Posterior vena cava (tissue), 2 donors: ENCODE data around the gene MYOCD. TPM values are rescaled to one million over a fixed set of nuclear protein-coding genes. Genes with fewer than 3 reads are reported as not detected.

ENCODE experiments used
- DNase-seq: peaks from one replicate; pipeline ENCODE4 v3.0.0-alpha.2; 2020; ENCODE audit warnings: low spot score
- intact Hi-C, 2 donors: fragments of 100-400 bp; cut with DNase I; formaldehyde crosslinking; loops; one replicate each; pipeline versions ENCODE4 v1.14.1 to v1.14.2; 2022 to 2023
- total RNA-seq, 2 donors: library from RNA; stranded (reverse); fragmentation: NEBNext Ultra II Directional; extraction: Animal tissue kit (Norgen Biotek cat#: 25700); gene quantifications; one replicate each; pipeline ENCODE4 v1.2.1, GENCODE V29; 2021
- donor health status: DM: yes; HTN: yes; CAD: no.
- donor health status: DM: yes; HTN: yes; CAD: no.

The MYOCD gene
- total RNA-seq, 2 donors from 2014 or later, result 91.8 to 197 TPM

DNA sequence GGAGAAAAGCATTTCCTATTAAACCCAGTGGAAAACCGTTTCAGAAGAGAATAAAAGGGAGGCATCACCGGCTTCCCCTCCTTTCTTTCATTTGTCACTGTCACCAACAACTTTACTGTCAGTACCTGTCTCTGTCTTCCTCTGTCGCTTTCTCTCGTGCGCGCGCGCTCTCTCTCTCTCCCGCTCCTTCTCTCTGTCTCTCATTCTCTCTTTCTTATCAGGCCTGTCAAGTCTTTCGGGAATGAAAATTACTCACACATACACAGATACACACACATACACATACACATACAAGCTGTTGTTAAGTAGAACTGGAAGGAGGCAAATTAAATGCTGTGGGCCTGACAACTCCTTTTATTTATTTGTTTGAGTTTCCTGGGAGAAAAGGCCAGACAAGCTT, 17.6 kb downstream of the MYOCD start:
- no peak for DNase-seq
- intact Hi-C loops, result no loop called here

DNA sequence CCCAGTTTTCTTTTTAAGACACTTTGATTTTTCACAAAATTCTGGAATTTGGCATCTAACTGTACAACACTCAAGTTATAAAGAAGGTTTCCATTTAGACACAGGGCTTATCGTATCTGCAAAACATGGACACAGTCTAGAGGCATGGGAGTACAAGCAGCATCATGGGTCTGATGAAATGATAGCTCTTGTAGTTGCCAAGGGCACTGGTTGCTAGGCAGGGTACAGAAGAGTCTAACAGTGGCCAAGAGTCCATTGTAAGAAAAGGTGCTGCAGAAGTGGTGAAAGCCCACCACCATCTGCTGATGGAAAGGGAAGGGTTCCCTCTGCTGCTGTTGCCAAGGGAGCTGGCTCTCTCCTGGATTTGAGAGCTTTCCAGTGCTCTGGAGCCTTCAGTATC, 20.8 kb downstream of the MYOCD start:
- intact Hi-C loops, result no loop called here
- DNase-seq, result no peak

DNA sequence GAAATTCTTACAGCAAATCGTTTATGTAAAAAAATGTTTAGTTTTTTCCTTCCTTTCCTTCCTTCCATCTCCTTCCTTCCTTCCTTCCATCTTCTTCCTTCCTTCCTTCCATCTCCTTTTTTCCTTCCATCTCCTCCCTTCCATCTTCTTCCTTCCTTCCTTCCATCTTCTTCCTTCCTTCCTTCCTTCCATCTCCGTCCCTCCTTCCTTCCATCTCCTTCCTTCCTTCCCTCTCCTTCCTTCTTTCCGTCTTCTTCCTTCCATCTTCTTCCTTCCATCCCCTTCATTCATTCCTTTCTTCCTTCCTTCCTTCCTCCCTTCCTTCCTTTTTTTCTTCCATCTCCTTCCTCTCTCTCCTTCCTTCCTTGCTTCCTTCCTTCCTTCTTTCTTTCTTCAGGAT, 22.7 kb downstream of the MYOCD start:
- no peak for DNase-seq
- intact Hi-C loops, result no loop called here

DNA sequence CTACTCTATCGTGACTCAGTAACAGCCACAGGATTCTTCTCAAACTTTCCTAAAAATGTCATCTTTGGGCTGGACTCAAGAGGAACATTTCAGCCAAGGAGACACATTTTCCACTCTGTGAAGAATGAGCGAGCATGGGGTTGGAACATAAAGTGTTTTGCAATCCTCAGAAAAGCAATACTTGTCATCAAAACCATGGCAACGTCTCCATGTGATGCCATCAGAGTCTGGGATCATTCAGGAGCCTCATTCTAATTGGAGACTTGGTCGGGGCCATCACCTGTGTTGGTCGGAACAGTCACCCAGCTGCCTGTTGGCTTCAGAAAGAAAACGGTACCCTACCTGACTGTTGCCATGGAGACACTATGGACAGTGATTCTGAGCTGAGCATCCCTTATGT, 25.5 kb downstream of the MYOCD start:
- intact Hi-C loops, result no loop called here
- peak; percentile 80 for DNase-seq

DNA sequence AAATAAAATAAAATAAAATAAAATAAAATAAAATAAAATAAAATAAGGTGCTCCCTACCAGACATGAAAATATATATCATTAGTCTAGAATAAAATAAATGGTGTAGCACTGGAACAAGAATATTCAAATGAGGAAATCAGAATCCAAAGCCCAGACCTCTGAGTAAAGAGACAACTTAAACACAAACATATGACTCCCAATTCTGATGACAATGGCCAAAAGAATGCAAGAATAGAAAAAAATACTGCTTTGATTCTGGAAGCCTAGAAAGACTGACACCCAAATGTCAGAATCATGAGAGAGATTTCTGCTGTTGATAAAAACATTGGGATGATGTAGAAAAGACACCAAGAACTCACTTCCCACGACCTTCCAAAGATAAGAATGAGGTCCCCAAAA, 27.9 kb downstream of the MYOCD start:
- no peak for DNase-seq
- intact Hi-C loops, result no loop called here

DNA sequence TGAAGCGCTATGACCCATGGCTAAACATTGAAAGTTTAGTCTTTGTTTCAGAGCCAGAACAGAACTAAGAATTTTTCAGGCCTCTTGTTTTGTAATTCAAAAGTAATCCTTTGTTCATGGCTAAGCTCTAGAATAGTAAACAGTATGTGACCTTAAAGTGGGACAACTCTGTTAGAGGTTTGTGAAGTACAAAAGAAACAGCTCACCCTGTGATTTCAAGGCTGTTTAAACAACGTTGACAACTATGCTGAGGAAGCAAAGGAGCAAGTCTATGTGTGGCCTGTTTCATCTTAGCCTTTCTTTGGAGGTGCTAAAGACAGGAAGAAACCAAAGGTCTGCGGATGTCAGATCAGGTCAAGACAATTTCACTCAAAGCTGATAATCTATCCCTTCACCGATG, 40.4 kb downstream of the MYOCD start:
- intact Hi-C loops, result no loop called here
- no peak for DNase-seq

DNA sequence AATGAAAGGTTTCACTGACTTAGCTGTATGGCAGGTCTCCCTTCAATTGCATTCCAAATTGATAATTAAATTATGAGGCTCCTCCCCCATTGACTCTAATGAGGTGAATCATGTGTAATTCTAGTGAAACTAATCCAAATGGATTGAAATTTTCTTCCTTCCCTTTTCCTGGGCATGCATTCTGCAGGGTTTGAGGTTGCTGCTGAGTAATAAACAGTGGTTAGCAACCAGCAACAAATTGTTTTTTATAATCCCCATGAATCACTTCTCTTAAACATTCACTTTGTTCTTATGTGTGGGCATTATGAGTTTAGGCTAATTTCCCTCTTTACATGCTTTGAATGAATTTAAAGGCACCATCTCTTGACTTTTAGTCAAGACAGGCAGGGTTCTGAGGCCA, 43.4 kb downstream of the MYOCD start:
- DNase-seq, result no peak
- intact Hi-C loops, result no loop called here

DNA sequence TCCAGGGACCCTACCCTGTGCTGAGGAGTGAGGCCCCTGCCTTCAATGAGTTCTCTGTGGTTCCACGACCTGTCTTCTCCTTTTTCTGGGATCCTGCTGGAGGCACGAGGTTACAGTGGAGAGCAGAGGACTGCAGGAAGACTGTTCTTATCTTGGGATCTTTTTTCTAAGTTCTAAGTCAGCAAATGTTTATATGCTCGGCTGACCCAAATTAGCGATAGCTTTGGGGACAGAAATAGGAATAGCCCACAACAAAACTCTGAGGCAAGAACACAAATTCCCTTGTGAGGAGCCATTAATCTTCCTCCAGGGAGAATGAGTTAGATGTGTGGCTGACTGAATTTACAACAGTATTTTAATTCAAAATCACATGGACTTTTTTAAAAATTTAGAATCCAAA, 46.7 kb downstream of the MYOCD start:
- intact Hi-C loops, result no loop called here

DNA sequence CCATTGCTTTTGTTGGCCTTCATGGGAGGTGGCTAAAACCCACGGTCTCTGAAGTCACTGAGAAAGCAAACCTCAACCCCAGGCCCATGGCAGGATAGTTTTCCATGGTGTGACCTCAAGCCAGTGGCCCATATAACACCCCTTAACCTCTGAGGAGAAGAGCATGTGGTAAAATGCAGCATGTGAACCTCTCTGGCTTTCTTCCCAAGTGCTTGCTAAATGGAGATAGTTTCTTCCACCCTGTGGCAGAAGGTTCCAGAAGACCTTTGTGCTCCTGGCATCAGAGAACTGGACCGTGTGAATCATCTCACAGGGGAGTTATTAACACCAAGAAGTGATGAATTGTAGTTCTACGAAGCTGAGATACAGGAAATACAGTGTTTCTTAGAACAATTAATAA, 47.3 kb downstream of the MYOCD start:
- intact Hi-C loops, result no loop called here
- no peak for DNase-seq

More for the DNA sequence above, 46.7 kb downstream of the MYOCD start:
- DNase-seq, result no peak

DNA sequence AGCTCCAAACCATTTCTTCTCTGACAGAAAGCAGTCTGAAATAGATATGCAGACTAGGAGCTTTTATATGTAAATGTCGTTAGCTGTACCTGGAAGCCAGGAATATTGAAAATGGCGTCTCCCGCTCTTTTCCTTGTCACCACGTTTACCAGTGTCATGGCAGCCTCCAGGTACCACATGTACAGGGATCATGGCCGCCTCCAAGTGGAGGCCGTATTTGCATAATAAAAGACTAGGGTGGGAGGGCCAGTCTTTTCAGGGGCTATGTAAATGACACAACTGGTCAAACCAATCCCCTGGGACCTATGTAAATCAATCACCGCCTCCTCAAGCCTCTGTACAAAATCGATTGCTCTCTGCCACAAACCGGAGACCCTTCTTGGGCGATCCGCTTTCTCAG, 54.3 kb downstream of the MYOCD start:
- DNase-seq, result no peak
- intact Hi-C loops, result no loop called here

DNA sequence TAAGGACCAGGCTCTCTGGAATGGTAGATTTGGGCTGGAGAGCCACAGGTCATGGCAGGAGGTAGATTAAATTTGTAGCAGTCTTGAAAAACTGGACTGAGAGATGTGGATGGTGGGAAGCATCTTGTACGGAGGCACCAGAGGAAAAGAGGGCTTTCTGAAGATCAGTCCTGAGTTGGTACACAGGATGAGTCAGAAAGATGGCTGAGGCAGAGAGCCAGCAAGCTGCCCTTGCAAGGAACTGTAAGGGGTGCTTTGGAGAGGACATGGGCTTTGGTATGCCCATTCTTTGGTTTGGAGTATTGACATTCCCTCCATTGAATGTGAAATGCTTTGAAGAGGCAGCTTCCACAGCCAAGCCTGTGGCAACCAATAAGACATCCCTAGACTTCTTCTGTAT, 55.9 kb downstream of the MYOCD start:
- DNase-seq, result no peak
- intact Hi-C loops, result no loop called here

DNA sequence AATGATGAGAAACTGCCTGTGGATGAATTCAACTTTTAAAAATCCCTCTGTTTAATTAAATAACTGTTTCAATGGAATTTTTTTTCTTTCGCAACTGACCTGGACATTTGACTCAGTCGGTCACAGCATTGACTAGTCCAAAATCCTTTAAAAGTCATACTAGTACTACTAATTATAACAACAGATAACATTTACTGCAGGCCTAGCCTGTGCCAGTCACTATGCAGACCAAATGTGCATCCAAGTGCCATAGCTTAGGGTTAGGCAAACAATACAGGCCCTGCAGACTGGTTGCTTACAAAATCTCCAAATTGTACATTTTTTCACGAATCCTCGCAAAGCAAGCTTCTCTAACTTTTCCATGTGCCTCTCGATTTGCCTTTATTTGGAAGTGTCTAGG, 56.6 kb downstream of the MYOCD start:
- DNase-seq, result no peak
- intact Hi-C loops, result no loop called here

DNA sequence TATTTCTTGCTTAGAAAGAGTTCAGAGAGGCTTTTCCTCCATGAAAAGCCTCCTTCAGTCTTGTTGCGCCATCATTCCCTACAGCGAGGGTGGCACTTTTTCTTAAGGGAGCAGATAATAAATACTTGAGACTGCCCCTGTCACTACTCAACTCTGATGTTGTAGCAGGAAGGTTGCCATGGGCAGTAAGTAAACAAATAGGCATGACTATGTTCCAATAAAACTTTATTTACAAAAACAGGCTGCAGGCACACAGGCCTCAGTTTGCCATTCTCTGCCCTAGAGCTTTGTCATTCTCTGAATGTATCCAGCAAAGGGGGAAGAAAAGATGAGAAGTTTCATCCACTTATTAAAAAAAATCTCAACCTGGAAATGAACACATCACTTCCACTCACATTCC, 60.4 kb downstream of the MYOCD start:
- intact Hi-C loops, result no loop called here
- no peak for DNase-seq

DNA sequence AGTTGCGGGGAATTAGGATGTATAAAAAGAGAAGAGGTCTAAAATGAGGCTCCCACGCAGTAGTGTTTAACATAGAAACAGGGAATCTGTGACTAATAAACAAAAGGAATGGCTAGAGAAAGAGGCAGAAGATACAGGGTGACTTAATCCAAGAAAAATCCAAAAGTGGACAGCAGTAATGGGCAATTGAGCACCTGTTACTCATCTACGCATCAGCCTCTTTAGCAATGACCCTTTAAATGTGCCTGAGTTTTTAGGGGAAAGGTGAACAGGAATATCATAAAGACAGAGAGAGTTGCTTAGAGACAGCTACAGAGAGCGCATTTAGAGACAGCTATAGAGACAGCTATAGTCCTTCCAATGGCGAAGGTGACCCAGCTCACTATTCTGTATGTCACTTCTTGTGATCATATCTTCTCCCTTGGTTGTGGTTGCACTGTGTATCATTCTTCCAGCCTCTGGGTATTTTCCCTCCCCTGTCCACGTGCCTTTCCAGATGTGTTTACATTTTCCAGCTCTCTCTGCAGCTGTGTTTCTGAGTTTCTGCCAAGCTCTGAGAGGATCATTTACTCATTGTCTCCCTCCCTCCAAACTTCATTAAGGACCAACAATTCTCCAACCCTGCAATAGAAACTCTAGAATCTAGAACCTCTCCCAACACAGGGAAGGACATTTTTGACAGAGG, 61.5 kb downstream of the MYOCD start:
- intact Hi-C loops, result no loop called here
- no peak for DNase-seq

DNA sequence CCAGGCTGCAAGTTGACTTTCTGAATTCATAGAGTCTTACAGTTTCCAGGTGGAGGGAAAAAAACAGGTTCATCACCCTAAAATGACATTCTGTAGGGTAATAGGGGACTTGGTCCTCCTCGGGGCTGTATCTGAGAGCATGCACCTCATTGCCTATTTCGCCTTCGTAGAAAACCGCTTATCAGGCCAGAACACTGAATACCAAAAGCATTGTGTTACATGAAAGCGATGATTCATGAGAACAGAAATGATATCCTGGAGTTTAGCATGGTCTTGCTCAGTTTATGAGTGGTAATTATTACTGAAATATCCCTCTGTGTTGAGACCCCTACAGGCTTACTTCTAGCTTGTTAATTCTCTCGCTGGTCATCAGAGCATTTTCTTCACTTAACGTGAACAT, 62.2 kb downstream of the MYOCD start:
- no peak for DNase-seq
- intact Hi-C loops, result no loop called here

DNA sequence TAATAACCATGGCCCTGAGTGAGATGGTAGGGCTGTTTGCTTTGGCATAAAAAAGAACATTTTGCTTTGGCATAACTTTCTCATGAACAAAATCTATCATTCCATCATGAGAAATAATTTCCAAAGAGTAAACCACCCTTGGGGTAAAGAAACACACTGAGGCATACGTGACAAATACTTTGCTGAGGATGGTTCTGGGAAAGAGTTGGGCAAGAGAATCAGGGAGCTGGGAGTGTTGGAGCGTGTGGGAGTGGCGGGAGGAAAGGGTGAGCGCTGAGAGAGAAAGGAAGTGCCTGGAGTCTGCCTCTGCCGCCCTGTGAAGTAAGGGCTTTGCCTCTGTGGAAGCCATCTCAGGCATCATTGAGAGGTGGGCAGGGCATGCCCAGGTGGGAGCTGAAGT, 63.4 kb downstream of the MYOCD start:
- DNase-seq, result no peak
- intact Hi-C loops, result no loop called here

DNA sequence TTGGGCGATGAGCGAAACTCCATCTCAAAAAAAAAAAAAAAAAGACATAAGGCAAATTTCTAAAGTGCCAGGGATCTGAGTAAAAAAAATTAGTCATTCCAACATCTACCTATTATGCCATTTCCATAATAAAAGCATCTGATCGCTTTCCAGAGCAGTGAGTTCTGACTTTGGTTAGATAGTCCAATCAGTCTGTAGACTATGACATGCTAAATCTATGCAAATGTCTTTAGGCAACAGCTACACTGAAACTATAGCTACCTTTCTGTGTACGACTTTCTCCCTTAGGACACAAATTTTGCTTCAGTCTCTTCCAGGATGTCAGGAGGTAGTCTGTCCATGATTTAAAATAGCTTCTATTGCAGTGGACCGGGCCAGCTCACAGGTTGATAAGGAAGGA, 64.7 kb downstream of the MYOCD start:
- intact Hi-C loops, result loop anchor here in 1 of 2 donors (10.0 kb wide), 2 partner anchors 476 to 546 kb away; no protein-coding TSS in a partner anchor
- no peak for DNase-seq

DNA sequence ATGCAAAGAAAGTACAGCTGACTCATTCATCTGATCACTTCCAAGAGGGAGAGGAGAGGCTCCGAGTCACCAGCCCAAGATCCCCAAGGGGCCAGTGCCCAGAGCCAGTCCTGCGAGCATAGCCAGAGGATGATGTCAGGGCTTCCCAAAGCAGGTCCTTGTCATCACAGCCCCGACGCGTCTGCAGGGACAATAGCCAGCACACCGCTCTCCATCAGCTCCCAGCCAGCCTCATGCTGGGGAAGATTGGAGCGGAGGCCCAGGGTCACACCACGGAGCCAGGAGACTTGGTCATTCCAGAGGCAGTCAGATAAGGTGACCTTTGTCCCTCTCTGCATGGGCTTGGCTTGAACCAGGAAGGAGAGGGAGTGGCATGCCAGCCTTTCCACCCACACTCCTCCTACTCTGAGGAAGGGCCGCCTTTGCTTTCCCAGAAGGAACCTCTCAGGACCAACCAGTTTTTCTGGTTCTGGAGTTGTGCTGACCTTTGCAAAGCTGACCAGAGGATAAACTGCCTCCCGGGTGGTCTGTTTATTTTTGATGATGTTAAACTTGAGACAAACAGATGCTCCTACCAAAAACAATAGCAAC, 65.3 kb downstream of the MYOCD start:
- peak; percentile 94 for DNase-seq
- intact Hi-C loops, result loop anchor here in 1 of 2 donors (10.0 kb wide), 2 partner anchors 476 to 546 kb away; no protein-coding TSS in a partner anchor

DNA sequence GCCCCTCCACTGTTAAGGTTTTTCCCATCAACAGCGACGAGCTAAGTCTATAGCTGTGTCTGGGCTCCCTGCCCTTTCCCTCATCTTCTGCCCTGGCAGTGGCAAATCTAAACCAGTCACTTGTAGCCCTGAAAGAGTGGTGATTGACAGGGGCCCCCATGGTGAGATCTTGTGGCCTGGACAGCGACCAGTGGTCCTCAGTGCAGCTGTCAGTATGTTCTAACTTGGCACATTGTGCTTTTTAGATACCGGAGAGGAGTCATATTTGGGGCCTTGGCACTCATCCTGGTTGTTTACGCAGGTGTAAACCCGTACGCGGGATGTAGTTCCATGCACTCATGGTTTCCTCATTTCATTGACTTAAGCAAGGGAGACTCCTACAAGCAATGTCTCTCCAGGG, 66.1 kb downstream of the MYOCD start:
- intact Hi-C loops, result loop anchor here in 1 of 2 donors (10.0 kb wide), 2 partner anchors 477 to 547 kb away; no protein-coding TSS in a partner anchor
- no peak for DNase-seq

DNA sequence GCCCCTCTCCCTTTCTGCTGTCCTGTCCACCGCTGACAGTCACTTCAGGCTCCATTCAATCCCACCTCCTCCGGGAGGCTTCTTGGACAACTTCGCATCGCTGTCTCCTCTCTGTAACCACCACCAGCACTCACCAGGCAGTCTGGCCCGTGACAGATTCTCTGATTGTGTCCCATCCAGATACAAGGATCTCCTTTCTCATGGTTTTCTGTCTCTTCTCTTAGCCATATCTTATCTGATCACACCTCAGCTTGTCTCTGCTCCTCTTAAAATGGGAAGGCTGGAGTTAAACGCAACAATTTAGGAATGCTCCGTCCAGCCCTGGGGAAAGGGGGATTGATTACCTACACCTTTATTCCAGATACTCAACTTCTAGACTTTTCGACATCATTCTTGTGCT, 66.7 kb downstream of the MYOCD start:
- no peak for DNase-seq

DNA sequence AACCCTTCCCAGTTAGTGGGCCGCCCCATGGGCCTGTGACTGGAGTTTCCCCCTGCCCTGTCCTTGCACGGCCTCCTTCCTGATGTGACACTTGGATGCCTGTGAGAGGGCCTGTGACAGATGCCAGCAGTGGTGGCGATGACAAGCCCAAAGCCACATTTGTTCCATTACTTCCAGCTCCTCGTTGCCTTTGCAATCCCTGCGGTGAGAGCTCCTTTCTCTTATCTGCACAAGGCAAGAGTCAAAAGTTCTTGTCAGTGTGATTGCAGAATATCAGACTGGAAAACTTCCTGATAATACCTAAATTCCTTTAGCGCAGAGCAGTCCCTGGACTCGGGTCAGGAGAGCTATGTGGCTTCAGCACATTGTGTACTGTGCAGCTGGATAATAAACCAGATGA, 69.2 kb downstream of the MYOCD start:
- intact Hi-C loops, result loop anchor here in 1 of 2 donors (10.0 kb wide), 2 partner anchors 480 to 550 kb away; no protein-coding TSS in a partner anchor
- no peak for DNase-seq

More for the DNA sequence above, 66.7 kb downstream of the MYOCD start:
- intact Hi-C loops, result loop anchor here in 1 of 2 donors (10.0 kb wide), 2 partner anchors 478 to 548 kb away; no protein-coding TSS in a partner anchor
